Measurements from ENCODE around the gene CCT7.
A peak's percentile ranks its signal among the peaks of the same experiment; 100 is the strongest.

Gene CCT7

DNA sequence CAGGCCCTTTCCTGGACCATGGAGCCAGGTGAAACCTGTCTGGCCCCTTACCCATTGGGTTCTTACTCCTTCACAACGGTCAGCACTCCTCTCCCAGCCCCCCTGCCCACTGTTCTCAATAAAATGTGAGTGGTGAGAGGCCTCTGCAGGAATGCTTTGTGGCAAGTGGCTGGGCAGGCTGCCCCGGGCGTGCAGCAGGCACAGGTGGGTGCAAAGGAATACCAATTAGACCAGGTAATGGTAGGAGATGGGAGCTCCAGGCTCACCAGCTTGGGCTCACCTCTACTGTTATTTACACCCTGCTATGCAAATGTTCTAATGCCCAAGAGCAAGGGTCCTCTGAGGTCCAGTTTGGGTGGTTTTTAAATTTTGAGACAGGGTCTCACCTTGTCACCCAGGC, 7.0 kb upstream of the CCT7 start:
- DNase-seq = no peak

DNA sequence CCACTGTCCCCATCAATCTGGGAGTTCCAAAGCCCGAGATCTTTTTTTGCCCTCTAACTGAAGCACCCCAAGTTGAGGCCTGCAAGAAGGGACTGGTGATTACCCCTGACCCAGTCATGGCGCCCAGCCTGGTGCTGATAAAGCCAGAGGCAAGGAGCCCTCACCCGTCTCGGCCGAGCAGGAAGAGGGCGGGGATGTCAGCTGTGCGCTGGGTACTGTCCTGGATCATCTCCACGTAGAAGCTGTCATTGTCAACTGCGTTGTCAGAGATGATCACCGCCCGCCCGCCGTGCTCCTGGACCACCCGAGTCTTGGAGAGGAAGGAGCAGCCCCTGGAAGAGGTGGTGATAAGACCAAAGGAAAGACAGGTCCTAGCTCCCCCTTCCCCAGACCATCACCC, 5.5 kb upstream of the CCT7 start:
- DNase-seq = no peak

DNA sequence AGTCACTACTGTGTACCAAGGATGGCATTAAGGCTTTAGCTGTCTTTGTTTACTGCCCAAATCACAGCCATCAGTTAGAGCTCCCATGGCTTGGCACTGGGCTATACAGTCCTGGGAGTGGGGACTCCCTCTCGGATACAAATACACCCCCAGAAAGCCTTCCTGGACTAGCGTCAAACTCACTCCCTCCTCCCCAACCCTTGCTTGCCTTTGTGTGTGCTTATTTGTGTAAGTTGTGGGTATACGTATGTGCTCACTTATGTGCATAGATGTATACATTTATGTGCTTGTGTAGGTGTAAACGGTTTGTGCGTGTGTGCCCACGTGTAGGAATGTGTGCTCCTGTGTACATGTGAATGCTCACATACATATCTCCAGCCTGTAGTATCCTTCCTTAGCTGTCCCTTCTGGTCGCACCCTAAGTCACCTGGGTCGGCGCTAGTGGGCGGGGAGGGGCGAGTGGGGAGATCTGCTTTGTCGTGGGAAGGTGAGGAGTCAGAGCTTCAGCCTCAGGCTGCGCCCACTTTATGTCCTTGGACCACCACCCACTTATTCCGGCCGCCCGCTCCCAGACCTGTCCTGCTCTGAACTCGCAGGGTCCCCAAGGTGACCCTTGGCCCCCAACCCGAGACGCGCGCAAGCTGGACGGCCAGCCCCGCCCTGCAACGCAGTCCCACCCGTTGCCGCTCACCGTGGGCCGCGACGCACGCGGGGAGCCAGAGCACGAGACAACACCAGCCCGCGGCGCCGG, 1.5 kb upstream of the CCT7 start:
- DNase-seq = peak; percentile 72

DNA sequence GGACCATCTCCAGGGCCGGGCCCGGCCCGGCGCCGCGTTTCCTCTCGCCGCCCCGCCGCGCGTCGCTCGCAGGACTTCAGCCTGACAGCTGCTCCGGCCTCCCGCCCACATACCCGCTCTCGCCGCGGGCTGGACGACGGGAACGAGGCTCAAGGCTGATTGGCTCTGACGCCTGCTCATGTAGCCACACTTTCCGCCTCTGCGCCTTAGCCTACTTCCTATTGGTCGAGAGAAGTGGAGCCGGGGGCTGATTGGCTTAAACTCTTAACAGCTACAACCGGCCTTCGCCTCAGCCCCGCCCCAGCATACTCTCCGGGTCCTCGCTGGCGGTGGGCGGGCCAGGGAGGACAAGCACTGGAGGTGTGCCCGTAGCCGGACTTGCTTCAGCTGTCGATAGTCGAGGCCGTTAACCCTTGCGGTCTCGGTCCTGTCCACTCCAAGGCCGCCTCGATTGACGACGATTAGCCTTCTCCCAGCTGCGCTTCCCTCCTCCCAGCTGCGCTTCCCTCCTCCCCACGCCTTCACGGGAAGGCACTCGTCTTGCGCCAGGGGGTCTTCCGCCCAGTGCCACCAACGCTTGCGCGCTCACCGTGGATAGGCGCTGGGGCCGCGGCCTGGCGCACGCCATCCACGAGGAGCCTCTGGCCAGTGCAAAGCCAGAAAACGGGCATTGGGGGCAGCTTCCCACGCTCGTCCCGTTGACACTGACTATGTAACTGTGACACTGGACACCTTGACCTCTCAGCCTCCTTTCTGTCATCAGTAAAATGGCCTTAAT, 765 bp upstream of the CCT7 start, which contains the start of gene PRADC1:
TSS of gene PRADC1 (minus strand) at position 86 of the 778 bp plus-strand sequence. CDS start at position 7, 79 bp downstream.
- DNase-seq = peak; percentile 100

DNA sequence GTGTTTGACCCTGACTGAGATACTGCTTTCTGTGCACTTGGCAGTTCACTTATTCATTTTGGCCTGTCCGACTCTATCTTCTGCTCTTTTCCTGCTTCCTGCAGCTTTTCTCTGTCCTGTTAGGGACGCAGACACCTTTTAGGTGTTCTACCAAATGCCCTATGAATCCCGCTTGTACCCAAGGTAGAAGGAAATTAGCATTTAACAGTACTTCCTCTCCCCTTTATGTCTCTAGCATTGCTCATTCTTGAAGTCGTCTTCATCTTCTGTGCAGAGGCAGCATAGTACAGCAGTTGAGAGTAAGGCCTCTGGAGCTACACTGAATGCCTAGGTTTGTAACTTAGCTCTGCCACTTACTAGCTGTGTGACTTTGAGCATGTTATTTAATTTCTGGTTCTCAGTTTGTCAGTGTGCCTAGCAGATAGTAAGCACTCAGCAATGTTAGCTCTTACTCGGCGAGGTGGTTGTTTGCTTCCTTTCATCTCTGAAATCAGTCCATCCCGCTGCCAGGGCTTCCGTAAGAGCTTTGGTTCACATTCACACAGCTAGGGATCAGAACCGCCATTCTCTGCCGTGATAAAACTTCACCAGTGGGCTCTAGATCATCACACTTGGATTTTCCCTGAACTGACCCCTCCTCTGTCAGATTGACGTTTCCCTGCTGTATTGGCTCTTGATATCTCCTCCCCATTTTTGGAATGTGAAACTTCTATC, 1.4 kb downstream of the CCT7 start:
- no peak for DNase-seq

DNA sequence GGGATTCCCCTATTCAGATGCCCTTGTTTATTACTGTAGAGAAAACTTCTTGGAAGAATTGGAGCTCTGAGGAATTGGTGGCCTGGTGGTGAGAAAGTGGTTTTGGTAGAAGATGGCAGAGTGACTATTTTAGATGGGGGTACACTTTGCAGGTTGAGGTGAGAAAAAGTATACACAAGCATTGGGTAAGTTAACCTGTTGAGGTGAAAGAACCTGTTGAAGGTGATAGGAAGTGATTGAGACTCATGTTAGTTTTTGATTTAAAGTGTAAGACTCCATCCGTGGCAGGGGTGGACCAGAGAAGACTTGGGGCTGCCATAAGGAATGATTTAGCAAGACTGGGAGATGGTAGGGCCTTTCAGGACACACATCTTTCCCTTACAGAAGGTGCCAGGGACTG, 3.1 kb downstream of the CCT7 start:
- no peak for DNase-seq

DNA sequence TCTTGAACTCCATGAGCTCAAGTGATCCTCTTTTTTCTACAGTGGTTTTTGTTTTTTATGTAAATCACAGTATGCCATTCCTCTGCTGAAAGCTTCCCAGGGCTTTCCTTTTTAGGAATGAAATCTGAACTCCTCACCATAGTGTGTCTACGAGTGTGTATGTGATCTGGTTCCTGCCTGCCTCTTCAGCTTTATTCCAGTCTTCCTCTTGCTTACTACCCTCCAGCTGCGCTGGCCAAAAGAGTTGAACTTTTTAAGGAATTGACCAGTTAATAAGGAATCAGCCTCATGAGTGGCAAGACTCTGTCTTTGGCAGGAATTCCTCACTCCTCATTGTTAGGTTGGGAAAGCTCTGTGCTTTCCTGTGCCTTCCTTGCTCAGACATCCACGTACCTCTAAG, 4.0 kb downstream of the CCT7 start:
- DNase-seq = no peak

DNA sequence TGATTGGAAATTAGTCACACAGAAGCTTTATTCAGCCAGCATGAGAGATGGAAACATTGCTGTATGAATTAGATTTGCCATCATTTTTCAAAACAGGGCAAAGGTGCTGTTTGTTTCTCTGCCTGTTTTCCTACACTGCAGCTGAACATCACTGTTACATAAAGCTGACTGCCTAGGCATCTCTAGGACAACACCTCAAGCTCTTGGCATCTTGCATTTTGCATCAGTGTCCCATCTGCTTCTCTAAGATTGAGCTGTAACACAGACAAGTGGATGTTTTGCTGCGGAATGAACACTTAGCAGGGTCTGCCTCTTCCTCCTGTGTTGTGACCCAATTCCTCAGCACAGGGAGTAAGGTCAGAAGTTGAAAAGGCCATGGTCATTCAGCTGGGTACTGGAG, 4.9 kb downstream of the CCT7 start:
- DNase-seq = no peak

DNA sequence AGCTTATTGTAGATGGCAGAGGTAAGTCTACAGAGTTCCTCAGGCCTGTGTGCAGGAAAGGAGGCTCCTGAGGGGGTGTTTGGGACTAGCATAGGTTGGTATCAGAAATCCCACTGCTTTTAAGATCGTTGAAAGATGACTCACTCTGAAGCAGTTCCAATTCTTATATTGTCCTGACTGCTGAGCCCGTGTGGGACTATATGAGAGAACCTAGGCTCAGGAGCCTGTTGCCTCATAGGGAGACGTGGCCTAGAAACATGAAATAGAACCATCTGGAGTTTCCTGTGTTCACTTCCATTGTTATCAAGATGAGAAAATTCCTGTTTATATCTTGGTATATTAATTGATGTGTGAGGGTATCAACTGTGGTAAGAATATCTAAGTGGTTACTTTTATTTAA, 5.7 kb downstream of the CCT7 start:
- no peak for DNase-seq

DNA sequence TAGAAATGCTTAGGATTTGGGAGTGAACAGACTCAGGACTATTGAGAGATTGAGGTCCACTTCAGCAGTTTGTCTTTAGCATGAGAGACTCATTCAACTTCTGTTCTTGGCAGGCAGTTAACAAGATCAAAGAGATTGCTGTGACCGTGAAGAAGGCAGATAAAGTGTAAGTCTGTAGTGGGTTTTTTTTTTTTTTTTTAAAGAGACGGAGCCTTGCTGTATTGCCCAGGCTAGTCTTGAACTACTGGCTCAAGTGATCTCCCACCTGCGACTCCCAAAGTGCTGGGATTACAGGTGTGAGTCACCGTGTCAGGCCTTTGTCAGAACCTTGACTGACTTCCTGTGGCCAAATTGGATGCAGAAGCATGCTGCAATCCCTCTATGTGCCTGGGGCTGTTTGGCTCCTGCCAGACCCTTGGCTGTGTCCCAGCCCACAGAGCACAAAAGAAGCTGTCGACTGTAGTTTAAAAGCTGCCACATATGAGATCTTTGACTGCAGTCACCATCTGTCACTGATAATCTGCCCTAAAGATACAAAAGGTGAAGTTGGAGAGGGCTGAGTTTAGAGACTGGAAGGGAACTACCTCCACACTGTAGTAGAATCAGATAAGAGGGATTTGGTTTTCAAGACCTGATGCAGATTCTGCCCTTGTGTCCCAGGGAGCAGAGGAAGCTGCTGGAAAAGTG, 9.9 kb downstream of the CCT7 start:
- DNase-seq = peak; percentile 19

DNA sequence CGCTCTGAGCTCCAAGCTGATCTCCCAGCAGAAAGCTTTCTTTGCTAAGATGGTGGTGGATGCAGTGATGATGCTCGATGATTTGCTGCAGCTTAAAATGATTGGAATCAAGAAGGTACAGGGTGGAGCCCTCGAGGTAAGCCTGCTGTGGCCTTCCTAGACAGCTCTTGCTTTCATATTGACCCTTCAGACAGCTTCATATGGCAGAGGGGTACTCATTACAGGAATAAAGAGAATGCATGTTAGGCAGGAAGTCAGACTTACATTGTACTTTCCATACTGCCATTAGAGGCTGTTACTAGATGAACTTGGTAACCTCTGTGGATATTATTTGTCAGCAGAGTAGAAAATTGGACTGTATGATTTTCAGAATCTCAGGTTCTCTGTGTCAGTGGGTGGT, 10.5 kb downstream of the CCT7 start:
- no peak for DNase-seq

DNA sequence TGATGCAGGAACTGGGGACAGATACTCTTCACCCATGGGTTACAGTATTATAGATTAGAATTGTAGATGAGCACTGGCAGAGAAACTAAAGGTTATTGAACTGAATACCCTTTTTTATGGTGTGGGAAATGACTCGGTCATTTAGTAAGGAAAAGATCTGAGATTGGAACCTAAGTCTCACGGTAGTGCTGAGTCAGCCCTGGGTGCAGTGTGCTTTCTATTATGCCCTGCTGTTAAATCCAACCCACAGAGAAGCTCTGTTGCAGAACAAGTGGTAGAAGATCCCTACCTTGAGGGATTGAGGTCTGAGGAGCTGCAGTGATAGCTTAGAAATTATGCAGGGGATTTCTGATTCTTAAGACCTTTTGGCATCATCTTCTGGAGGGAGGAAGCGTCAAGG, 12.7 kb downstream of the CCT7 start:
- no peak for DNase-seq

DNA sequence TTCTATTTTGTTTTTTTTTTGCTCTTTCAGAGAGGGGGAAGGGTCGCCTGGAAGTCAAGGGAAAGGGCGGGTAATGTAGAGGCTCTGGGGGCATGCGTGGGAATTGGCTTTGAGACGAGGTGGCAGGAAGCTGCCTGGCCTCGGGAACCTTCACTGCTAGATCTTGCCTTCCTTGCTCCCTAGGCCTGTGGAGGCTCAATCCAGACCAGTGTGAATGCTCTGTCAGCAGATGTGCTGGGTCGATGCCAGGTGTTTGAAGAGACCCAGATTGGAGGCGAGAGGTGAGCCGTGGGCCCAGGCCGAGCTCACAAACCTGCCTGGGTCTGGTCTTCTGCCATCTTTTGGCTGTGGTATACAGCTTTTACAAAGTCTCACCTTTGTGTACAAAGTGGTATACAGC, 15.5 kb downstream of the CCT7 start:
- no peak for DNase-seq

DNA sequence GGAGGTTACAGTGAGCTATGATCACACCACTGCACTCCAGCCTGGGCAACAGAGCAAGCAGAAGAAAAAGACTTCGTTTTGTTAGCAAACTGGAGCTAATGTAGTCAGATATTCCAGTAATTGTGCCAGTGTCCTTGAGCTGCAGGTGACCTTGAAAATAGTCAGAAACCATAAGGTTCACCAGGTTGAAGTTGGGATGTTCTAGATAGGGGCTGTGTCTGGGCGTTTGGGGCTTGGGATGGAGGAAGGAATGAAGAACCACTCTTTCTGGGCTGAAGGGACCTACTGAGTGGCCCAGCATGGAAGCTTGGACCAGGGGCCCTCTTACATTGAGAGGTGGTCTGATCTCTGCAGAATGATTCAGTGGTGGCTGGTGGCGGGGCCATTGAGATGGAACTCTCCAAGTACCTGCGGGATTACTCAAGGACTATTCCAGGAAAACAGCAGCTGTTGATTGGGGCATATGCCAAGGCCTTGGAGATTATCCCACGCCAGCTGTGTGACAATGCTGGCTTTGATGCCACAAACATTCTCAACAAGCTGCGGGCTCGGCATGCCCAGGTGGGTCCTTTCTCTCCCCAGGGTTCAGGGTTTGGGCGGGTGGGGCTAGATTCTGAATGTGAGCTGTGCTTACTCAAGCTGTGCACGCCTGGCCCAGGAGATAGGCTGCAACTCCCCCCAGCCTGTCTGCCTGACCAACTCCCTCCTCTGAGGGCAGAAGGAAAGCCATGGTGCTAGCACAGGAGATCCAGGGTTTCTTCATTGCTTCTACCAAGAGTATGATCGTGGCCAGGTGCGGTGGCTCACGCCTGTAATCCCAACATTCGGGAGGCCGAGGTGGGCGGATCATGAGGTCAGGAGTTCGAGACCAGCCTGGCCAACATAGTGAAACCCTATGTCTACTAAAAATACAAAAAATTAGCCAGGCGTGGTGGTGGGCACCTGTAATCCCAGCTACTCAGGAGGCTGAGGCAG, 17.1 kb downstream of the CCT7 start:
- peak; percentile 20 for DNase-seq

DNA sequence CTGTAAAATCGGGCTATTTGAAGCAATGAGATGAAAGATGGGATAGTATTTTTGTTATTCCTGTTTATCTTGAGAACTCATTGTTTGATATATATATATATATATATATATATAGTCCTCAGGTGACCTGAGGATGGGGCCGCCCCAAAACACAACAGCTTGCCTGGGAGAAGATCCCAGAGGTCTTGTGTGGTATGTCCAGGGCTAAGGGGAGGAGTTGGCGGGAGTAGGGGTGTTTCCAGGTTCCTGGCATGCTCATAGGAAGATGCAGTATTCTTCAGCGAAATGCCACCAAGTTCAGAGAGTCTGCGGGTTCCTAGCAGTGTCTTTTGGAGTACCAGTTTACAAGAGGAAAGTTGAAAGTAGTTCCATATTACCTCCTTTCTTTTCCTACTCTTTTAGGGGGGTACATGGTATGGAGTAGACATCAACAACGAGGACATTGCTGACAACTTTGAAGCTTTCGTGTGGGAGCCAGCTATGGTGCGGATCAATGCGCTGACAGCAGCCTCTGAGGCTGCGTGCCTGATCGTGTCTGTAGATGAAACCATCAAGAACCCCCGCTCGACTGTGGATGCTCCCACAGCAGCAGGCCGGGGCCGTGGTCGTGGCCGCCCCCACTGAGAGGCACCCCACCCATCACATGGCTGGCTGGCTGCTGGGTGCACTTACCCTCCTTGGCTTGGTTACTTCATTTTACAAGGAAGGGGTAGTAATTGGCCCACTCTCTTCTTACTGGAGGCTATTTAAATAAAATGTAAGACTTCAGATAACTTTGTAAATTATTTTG, 18.3 kb downstream of the CCT7 start:
- no peak for DNase-seq

DNA sequence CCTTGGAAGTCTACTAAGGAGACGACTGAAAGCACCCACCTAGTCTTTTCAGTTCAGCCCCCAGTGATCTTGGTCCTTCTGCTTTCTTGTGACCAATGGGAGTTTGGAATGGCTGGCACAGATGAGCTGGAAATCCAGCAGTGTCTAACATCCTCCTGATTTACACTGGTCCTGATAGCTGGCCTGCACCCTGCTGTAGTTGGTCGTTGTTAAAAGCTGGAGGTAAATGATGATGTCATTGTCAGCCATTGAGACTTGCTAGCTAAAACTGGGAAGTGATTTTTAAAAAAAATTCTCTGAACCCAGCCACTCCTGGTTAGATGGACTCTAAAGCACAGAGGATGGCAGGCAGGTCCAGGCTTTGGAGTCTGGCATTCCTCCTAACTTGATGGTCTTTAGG, 19.3 kb downstream of the CCT7 start:
- peak; percentile 43 for DNase-seq

DNA sequence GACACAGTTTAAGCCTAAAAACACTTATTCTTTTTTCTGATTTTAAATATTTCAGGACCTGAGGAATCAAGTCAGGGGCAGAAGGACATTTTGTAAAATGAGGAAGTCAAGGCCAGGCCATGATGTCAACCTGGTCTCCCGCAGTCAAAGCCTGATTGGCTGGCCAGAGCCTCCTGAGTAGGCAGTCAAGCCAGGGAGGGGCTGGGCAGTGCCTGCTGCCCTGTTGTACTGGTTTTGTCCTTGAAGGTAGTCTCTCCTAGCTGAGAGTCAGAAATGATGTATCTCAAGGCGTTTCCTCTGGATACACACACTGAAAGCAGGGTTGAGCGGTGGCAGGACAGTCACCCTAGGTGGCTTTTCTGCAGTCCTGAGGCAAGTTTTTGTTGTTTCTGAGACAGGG, 19.8 kb downstream of the CCT7 start:
- peak; percentile 28 for DNase-seq

DNA sequence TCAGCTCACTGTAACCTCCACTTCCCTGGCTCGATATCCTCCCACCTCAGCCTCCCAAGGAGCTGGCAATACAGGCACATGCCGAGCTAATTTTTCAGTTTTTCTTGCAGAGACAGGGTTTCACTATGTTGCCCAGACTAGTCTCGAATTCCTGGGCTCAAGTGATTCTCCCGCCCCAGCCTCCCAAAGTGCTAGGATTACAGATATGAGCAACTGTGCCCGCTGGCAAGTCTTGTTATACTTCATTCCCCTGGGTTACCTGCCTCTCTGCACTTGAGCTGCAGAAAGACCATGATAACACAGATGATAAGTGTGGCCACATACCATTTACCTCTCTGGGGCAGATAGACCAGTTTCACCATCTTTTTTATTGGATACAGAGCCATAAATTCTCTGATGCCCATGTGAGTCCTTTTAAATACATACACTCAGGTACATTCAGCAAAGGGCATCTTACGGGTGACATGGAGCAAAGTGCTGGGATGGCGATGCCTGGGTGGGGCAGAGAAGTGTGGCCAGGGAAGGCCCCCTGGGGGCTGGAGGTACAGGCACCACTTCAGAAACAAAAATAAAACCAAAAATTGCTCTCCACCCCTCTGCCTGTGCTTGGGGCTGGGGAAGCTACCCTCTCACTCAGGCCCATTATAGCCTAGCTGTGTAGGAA, 20.4 kb downstream of the CCT7 start:
- DNase-seq = no peak

DNA sequence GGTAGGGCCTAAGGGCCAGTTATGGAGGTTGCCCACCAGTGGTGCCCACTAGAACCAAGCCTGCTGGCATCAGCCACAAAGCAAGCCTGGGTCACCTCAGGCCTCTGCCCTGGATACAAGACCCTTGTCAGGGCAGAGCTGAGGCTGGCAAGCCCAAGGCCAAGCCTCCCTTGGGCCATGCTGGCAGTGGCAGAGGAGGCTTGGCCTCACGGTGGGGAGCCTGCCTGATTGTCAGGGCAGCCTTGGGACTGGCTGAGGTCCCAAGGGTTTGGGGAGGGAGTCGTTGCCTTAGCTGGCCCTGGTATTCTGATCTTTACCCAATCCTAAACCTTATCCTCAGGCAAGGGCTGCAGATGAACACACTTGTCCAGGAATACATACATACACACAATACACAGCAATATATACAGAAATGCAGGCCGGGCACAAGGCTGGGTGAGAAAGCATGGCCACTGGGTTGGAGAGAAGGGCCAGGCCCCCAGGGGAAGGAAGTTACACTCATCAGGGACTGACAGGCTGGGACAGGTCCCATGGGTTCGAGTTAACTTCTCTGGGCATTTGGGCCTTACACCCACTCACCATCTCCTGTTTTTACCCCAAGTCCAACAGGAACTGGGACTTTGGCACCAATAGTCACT, 21.0 kb downstream of the CCT7 start:
- no peak for DNase-seq
